NCI-H774 (cell line): ENCODE data around the gene ATP8B4.
A peak's percentile ranks its signal among the peaks of the same experiment; 100 is the strongest.
"Not testable (repeated sequence)": the region's sequence is repeated elsewhere in the genome, so short reads cannot be mapped to it uniquely, and the experiment has no call there.

ENCODE experiments used
- DNase-seq: peaks from one replicate; lab custom pipeline; 2025; lab: John Stamatoyannopoulos, UW

ATP8B4 gene

DNA sequence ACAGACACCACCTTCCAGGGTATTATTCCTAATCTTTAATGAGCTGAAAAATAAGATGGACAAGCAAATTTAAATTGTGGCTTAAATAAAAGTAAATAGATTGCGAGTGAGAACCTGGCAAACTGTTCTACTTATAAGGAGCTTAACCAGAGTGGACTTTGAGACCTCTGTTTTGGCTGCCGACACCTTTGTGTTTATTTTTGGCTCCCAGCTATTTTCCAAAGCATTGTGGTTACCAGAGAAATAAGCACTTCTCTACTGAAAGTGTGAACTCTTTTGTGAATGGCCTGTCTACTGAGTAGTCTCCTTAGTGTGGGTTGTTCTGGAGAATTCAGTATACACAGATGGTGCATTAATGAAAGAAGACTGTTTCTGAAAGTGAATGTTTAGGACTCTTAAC is 109.4 kb downstream of the ATP8B4 start:
- DNase-seq: no peak

DNA sequence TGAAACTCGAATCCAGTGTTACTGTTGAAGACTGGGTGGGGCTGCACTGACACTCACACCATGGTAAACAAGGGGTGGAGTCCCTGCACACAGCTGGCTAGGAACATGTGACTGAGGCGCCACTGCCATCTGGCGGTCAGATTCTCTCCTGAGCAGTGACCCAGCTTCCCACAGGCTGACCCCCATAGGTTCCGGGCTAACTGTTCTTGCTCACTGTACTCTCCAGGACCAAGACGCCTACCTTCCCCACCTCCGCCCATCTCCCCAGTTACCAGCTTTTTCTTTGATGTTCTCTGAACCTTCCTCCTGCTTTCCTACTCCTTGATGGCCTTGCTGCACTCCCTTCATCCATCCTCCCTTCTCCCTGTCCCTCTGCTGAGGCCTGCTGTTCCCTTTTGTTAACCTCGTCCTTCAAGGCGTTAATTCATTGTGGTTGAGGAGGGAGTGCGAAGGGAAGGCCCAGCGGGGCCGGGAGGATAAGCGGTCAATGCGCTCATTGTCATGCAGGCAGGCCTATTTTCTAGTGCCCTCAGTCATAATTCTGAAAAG is 115.2 kb downstream of the ATP8B4 start:
- peak; percentile 78 for DNase-seq

DNA sequence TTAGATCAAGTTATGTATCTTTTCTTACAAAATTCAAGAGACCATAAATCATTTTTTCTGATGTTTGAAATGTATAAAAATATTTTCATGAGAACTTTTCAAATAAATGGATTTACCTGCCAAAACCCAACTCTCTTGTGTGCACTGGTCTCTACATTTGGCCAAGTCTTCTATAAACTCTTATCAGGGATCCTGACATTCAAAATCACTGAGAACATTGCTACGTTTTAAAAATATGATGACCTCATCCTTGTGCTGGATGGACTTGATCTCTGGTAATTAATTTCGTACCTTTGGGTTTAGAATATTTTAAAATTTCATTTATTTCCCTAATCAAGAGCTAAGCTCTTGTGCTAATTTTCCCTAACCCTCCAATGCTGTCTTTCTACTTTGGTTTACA is 127.4 kb downstream of the ATP8B4 start:
- DNase-seq: no peak

DNA sequence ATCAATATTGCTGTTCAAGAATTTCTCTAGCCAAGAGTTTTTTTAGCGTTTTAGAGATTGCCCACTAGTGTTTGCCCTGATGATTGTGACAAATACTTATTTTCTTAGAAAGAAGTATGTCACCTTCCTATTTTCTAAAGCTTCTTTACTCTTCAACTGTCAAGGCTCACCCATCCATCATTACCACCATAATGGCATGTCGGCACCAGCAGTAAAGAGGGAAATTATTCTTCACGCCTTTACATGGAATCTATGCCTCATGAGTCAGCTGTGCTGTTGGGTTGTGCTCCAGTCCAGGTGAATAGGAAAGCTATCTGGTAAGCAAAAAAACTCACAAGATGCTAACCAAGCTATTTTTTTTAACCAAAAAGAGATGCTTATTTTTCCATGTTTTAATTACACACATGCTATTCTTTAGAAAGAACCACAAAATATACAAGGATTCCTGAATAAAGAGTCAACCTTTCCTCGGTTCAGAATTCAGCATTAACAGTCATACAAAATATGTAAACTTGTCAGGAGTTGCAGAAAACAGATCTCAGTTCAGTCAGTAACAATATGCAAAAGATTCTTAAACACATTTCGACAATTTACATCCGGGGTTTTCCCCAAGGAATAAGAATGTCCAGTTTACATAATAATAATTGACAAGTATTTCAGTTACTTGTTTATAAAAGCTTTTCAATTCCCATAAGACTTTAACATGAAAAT is 128.0 kb downstream of the ATP8B4 start:
- DNase-seq: no peak

DNA sequence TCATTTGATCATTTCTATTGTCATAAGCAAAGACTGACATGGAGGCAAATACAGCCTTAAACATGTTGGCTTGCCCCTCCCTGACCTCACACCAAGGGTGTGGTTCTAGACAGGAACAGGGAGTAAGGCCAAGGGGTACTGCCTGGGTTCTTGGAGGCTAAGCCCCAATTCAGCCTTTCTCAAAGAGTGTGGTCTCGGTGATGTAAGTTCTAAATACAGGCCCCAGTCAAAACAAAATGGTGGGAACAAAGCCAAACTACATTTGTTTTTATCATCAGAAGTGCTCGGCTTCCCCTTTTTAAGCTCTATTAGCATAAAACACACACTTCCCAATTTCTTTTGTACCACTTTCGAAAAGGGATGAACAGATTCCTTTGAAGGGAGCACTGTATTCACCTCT is 129.5 kb downstream of the ATP8B4 start:
- no peak for DNase-seq

DNA sequence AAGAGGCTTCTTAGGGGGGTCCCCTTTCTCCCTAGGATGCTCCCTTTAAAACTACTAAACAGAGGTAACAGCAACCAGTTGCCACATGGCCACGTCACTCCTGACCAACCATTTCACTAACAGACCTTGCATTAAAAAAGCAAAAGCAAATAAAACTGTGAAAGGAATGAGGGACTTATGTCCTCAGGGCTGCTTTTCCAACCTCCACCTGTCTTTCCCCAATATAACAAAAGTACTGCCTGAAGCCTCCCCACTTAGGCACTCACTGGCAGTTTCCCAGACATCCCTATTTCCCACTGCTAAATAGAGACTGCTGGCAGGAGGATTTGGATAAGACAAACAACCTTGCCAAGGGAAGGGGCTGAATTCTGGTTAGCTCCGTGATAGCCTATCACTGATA is 130.3 kb downstream of the ATP8B4 start:
- no peak for DNase-seq

DNA sequence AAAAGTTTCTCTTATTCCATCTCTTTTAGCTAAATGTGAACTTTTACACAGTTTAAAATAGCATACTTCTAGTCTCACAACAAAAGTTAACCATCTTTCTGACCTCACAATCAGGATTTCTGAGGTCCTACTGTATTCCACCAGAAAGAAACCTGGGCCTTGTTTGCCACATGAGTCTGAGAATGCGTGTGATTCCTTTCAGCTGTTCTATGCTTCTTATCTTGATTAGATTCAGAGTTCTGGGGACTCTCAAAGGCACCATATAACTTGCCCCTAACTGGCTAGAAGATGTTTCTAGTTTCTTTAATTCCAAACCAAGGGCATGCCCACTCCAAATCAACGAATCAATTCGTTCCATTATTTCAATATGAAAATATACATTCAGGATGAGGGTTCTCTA is 131.1 kb downstream of the ATP8B4 start:
- no peak for DNase-seq

DNA sequence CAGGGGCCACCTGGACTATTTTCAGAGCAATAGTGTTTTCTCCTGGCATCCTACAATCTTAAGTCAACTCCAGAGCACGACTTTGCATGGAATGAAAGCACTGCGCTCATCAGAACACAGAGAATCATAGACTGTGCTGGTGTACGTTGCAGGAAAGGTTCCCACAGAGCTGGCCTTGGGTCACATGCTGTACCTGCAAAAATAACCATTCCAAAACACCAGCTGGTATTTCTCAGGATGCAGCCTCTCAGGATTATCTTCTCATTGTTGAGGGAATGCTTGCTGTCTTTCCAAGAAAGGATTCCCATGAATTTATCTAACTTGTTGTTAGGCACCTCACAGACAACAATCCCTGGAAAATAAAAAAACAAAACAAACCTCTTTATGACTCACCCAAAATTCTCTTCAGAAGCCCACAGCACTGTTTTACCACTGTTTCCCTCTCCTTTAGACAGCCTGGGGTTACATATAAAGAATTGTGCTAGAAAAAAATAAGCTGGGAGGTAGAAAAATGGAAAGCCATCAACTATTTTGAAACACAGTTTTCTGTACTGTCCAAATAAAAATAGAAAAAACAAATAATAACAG is 131.7 kb downstream of the ATP8B4 start:
- no peak for DNase-seq

DNA sequence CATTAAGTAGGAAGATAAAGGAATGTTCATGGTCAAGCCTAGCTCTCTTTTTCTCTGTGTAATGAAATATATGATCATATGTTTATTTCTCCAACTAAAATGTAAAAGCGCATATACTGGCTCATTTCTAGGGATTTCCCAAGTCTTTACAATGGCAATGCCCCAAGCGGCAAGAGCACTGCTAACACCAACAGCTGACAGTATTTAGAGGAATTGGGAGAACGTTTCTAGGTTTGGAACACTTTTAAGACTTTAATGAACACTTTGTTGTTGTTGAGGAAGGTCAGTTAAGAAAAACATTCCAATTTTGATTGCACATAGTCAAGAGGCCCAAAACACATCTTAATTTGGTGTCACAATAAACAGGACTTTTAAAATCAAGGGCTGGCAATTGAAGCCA is 132.7 kb downstream of the ATP8B4 start:
- DNase-seq: no peak

DNA sequence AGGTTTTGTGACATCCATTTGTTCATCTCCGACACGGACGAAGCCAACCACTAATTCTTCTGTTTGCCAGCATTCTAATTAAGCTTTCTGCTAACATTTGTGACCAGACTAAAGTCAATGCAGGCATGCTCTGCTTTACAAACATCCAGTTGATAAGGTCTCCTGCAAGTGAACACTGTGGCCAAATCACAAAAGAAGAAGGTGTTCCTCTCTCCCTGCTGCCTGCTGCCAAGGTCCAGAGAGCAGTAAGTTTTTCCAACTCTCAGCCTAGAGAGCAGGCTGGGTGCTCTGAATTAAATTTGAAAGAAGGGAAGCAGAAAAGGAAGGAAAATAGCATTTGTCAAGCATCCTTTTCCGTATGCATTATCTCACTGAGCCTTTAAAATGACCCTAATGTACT is 133.6 kb downstream of the ATP8B4 start:
- DNase-seq: no peak

DNA sequence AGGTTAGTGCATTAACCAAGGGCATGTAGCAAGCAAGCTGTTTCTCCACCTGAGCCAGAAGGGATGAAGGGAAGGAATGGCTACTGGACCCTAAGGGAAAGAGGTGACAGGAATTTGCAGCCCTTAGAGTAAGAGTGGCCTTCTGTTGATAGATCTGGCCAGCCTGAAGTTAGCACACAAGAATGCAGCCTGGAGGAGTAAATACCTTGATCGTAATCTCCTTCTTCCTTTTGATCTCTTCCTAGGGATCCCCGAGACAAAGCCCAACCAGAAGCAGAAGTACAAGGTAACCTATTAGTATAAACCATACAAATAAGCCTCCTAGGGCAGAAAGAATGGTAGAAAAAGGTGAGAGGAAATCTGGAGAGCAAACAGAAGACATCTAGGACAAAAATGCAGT is 134.6 kb downstream of the ATP8B4 start:
- DNase-seq: no peak

DNA sequence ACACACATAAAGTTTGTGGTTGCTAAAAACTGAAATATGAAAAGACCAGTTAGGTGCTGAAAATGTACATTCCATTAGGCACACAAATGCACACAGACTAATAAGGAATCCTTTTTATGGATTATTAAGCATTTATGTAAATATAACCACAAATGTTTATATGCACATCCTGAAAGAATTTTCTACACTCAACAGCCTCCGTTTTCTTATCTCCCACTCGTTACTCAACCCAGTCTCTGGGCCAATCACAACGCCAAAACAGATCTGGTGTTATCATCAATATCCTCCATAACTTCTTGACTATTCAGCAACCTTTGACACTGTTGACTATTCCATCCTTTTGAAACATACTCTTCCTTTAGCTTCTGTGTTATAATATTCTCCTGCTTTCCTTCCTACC is 136.4 kb downstream of the ATP8B4 start:
- no peak for DNase-seq

DNA sequence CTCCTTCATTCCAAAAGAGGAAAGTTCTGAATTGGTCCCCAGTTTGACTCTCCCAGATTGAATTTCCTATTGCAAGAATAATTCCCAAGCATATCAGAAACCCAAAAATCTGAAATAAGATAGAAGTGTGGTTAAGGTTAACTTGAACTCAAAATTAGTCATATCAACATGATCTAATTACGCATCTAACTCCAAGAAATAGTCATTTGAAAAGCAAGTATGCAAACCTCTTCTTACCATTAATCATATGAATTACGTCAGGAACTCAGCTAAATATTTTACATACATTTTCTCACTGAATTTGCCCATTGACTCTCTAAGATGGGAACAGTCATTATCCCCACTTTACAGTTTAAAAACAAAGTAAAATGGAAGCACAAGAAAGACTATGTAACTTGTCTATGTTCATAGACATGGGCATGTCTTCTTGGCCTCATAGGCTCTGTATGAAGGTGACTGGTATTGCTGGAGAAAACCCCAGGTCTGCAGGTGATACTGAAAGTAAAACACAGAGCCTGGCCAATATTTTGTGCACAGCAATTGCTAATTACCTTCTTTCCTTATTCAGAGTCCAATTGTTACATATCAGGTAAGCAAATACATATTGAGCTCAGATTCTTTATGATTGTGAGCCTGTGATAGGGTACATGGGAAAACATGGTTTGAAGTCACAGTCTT is 139.2 kb downstream of the ATP8B4 start:
- no peak for DNase-seq

DNA sequence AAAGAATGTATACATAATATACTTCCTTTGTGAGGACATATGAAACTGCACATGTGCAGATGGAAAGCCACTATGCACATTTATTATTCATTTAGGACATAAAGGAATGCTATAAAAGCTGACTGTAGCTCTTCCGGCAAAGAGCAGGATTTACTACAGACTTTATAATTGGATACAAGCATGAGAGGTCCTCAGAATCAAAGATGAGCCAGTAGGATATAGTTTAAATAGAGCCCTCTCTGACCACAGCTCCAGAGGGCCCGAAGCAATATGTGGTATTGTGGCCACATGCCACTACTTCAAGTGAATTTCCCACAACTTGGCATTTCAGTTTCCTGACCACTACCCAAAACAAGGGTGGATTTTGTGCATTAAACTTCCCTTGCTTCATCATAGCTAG is 140.9 kb downstream of the ATP8B4 start:
- no peak for DNase-seq

DNA sequence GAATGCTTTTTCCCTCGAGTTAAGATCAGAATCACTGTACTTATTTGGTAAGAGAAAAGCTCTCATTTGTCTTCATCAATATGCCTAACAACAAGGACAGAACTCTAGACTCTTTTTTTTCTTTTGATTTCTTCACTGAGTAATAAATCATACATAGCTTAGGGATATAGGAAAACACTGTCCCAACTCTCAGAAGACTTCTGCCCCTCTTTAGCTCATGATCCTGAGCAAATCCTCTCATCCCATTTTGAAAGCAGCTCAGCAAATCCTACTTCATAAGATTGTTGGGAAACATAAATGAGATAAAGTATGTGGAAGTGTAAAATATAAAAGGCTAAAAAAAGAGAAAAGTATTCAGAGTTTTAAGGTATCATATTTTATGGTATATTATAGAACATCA is 141.7 kb downstream of the ATP8B4 start:
- DNase-seq: no peak

DNA sequence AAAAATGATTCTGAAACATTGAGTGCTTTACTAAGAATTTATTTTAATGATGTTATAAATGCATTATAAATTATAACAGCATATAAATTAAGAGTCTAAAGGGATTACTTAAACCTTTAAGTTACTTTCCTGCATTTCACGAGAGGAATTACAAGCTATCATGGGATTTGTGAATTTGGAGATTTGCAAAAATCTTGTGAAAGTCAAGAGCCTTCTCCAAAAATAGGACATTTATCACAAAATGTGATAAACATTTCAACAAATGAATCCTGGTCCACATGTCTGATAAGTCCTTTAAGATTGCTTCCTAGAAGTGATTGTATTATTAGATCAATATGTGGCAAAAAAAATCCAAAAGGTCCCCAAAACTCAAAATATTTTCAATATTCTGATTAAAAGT is 154.5 kb downstream of the ATP8B4 start:
- DNase-seq: no peak

DNA sequence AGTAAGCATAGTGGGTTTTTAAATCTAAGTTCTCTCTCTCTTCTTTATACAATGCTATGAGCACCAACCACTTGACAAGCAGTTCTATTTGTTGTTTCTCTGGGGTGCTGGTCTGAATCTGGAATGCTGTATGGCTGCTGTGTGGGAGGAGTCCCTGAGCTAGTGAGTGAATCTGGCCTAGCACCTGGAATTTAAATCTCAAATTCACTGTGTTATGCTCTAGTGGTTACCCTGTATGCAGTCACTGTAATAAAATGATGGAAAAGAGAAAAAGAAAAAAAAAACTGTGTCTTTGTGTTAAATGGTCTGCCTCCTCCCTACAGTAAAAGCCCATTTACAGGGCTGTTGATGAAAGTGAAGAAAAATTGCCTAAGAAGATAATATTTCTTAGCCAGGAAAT is 155.0 kb downstream of the ATP8B4 start:
- no peak for DNase-seq

DNA sequence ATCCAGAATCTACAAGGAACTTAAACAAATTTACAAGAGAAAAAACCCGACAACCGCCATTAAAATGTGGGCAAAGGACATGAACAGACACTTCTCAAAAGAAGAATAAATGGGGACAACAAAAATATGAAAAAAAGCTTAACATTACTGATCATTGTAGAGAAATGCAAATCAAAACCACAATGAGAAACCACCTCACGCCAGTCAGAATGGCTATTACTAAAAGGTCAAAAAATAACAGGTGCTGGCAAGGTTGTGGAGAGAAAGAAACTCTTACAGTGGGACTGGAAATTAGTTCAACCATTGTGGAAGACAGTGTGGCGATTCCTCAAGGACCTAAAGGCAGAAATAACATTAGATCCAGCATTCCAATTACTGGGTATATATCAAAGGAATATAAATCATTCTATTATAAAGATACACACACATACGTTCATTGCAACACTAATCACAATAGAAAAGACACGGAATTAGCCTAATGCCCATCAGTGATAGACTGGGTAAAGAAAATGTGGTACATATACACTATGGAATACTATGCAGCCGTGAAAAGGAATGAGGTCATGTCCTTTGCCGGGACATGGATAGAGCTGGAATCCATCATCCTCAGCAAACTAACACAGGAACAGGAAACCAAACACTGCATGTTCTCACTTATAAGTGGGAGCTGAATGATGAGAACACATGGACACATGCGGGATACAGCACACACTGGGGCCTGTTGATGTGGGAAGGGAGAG is 155.8 kb downstream of the ATP8B4 start:
- DNase-seq: not testable (repeated sequence)

DNA sequence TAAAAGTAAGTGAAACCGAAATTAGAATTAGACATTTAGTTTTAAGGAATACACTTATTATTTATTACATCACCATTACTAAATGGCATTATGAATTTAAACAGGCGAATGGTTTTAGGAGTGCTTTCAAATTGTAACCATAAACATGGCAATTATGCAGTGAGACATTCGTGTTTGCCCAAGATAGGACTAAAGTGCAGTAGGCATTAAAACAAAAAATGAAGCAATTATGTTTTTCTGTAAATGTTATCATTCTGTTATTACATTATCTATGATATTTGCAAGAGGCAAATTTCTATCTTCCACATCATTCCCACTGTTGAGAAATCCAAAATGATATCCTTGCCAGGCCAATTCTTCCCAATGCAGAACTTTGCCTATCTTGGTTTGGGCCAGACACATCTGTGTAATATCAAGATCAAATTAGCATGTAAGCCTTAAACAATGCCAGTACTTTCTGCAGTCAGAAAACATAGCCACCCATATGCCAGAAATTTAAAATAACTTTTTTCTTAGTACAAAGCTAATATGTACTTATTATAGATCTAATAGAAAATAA is 156.9 kb downstream of the ATP8B4 start:
- no peak for DNase-seq

DNA sequence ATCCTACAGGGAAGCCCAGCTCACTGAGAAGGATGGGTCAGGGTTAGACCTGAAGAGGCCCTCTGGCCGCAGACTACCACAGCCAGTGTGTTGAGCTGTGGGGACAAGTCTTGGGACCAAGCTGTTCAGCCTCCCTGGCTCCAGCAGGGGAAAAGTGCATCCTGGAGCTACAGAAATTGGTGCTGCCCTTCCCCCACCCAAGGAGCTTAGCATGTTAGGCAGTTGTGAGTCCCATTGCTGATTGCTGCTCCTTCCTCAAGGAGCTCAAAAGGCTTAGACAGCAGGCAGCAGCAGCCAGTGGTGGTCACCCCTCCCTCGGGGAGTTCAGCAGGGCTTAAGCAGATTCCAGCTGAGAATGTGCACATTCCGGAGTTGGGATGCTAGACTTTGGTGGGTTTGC is 165.6 kb downstream of the ATP8B4 start:
- no peak for DNase-seq

DNA sequence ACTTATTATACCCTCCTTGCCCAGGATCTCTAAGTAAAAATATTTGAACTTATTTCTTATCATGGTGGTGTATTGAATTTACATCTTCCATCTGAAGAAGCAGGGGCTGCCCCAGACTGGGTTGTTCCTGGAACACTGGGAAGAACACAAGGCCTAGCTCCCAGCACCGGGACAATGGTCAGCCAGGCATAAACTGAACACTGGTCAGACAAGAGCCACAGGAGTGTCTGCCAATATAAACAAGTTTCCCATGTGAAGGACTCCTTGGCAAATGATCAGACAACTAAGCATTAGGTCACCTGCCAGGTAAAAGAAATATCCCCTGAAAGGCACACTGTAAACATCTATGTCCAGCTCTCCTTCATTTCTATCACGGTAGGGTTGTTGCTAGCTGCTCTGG is 172.4 kb downstream of the ATP8B4 start:
- DNase-seq: peak; percentile 74

DNA sequence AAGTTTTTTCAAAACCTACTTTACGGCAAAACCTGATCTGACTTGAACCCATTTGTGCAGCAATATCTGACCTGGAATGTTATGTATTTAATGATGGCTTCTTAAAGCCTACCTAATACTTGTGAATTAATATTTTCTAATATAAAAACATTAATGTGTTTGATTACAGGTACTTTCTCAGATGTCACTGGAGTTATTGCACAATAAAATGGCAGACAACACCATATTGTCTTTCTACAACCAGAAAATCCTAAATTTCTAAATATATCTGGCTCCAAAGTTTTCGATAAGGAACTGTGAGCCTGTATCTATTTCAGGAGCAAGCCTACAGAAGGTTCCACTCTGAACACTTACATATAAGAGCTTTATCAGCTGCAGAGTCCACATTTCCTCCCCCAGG is 184.5 kb downstream of the ATP8B4 start:
- DNase-seq: no peak
